ENCODE data around the gene ASMTL. TPM values are rescaled to one million over a fixed set of nuclear protein-coding genes. Genes with fewer than 3 reads are reported as not detected.
A peak's percentile ranks its signal among the peaks of the same experiment; 100 is the strongest.

The ASMTL gene
- total and polyA plus RNA-seq, 10 donors = 21.3 to 35.5 (median 27.2) TPM

DNA sequence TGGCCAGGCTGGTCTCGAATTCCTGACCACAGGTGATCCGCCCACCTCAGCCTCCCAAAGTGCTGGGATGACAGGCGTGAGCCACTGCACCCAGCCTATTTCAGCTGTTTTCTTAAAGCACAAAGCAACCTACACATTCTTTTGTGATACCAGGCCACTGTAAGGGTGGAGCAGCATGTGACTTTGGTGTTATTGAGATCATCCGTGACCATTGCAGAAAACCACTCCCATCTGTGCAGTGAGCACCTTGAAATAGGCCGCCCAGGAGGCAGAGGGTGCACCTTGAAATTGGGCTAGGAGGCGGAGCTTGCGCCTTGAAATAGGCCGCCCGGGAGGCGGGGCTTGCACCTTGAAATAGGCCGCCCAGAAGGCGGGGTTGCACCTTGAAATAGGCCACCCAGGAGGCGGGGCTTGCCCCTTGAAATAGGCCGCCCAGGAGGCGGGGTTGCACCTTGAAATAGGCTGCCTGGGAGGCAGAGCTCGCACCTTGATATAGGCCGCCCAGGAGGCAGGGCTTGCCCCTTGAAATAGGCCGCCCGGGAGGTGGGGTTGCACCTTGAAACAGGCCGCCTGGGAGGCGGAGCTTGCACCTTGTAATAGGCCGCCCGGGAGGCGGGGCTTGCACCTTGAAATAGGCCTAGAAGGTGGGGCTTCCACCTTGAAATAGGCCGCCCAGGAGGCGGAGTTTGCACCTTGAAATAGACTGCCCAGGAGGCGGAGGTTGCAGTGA lies 51.8 kb downstream of the ASMTL start:
- H3K9me3 ChIP-seq = no peaks in the 10 kb centered on the region
- peak; percentile 52 for DNase-seq
- intact Hi-C loops (cut with DNase I; ENCODE audit: low total_unique reads) = no loop called here
- H3K27ac ChIP-seq = no peak overlapping the region
- H3K36me3 ChIP-seq = peaks cover 0 to 98% (median 37%) of the 10 kb centered on the region in 6 donors
- no peaks in the 10 kb centered on the region for H3K27me3 ChIP-seq (replicated peaks in 1 of 7)
- TF ChIP-seq POLR2AphosphoS5 (IDR thresholded peaks at IDR 0.05) (peak in 1 of 3 donors; percentile 6), POLR2A (IDR thresholded peaks at IDR 0.05) (no peak)
- WGBS, 5 donors = 85 to 90% (median 86%) methylated on average over 24 to 27 of the region's 27 CpGs
- H3K4me3 ChIP-seq = no peak overlapping the region
- no peaks in the 10 kb centered on the region for H3K4me1 ChIP-seq

DNA sequence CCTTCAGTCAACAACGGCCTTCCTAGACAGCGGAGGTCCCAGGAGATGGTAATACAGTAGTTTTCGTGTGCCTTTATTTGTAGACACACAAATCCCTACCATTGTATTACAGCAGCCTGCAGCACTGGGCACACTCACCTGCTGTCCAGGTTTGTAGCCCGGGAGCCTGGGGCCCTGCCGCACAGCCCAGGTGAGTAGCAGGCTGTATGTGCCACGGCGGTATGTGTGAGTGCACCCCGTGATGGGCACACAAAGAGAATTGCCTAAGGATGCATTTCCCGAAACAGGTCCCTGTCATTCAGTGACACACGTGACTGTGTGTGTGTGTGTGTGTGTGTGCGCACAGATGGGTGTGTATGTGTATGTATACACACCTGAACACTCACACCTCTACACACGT lies 52.7 kb downstream of the ASMTL start:
- intact Hi-C loops (cut with DNase I; ENCODE audit: low total_unique reads) = no loop called here
- Histone ChIP-seq H3K9me3 (no peaks in the 10 kb centered on the region), H3K27ac (no peak overlapping the region), H3K27me3 (replicated peaks in 1 of 7) (no peaks in the 10 kb centered on the region), H3K4me3 (no peak overlapping the region), H3K4me1 (peaks cover 0 to 3% (median under 1%) of the 10 kb centered on the region in 6 donors), H3K36me3 (peaks cover 0 to 90% (median 29%) of the 10 kb centered on the region in 6 donors)
- TF ChIP-seq, protein P1, sequence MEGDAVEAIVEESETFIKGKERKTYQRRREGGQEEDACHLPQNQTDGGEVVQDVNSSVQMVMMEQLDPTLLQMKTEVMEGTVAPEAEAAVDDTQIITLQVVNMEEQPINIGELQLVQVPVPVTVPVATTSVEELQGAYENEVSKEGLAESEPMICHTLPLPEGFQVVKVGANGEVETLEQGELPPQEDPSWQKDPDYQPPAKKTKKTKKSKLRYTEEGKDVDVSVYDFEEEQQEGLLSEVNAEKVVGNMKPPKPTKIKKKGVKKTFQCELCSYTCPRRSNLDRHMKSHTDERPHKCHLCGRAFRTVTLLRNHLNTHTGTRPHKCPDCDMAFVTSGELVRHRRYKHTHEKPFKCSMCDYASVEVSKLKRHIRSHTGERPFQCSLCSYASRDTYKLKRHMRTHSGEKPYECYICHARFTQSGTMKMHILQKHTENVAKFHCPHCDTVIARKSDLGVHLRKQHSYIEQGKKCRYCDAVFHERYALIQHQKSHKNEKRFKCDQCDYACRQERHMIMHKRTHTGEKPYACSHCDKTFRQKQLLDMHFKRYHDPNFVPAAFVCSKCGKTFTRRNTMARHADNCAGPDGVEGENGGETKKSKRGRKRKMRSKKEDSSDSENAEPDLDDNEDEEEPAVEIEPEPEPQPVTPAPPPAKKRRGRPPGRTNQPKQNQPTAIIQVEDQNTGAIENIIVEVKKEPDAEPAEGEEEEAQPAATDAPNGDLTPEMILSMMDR (IDR thresholded peaks at IDR 0.05 in 8 of 11, conservative IDR thresholded peaks at IDR 0.05 in 3 of 11) = no peak
- TF ChIP-seq POLR2AphosphoS5 (IDR thresholded peaks at IDR 0.05) = peak in 1 of 3 donors; percentile 46
- TF ChIP-seq POLR2A (IDR thresholded peaks at IDR 0.05) = no peak
- DNase-seq = peak; percentile 47
- WGBS, 5 donors = 91 to 97% (median 95%) methylated on average over 12 of the region's 12 CpGs

DNA sequence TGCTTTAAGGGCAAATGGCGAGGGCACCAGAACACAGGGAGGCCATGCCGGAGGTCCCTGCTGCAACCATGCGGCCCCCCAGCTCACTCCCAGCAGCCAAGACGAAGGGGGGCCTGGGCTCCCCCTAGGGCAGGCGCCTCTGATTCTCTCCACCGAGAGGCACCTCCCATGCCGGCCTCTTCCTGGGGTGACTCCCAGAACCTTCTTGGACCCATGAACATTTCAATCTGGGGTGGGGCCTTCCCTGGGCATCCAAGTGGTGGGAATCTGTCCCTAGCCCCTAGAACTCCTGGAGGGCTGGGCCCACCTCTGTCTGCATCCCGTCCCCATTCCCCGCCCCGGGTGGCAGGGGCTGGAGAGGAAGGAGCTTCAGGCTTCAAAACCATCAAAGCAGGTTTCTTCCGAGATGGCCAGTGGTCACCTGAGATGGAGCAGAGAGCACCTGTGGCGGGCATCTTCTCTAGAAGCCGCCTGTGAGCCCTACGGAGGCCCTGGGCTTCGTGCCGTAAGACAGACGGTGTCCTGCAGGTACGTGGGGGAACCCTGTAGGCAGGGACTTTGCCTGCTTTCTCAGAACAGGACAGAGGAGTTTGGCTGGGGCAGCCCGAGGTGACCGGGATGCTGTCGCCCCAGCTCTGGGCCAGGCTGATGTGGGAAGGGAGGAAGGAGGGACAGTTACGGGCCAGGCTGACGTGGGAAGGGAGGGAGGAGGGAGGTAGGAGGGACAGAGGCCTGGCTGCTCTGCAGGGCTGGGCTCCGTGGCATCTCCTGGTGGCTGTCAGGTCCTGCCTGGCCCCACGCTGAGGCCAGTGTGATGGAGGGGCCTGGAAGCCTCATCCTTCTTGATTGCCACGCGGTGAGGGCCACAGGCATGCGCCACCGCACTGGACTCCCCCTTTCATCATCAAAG lies 54.0 kb downstream of the ASMTL start:
- WGBS, 5 donors = 83 to 93% (median 91%) methylated on average over 17 to 29 of the region's 29 CpGs
- H3K27ac ChIP-seq = no peak overlapping the region
- no peak overlapping the region for H3K4me3 ChIP-seq
- H3K36me3 ChIP-seq = peaks cover 0 to 77% (median 20%) of the 10 kb centered on the region in 6 donors
- H3K4me1 ChIP-seq = peaks cover 0 to 17% (median 8%) of the 10 kb centered on the region in 6 donors
- peak; percentile 69 for DNase-seq
- H3K27me3 ChIP-seq (replicated peaks in 1 of 7) = no peaks in the 10 kb centered on the region
- intact Hi-C loops (cut with DNase I; ENCODE audit: low total_unique reads) = no loop called here
- TF ChIP-seq, protein P1 (IDR thresholded peaks at IDR 0.05 in 8 of 11, conservative IDR thresholded peaks at IDR 0.05 in 3 of 11) = no peak
- TF ChIP-seq POLR2AphosphoS5 (IDR thresholded peaks at IDR 0.05) = peak; percentile 9 to 62 (median 28)
- TF ChIP-seq POLR2A (IDR thresholded peaks at IDR 0.05) = no peak
- H3K9me3 ChIP-seq = no peaks in the 10 kb centered on the region

DNA sequence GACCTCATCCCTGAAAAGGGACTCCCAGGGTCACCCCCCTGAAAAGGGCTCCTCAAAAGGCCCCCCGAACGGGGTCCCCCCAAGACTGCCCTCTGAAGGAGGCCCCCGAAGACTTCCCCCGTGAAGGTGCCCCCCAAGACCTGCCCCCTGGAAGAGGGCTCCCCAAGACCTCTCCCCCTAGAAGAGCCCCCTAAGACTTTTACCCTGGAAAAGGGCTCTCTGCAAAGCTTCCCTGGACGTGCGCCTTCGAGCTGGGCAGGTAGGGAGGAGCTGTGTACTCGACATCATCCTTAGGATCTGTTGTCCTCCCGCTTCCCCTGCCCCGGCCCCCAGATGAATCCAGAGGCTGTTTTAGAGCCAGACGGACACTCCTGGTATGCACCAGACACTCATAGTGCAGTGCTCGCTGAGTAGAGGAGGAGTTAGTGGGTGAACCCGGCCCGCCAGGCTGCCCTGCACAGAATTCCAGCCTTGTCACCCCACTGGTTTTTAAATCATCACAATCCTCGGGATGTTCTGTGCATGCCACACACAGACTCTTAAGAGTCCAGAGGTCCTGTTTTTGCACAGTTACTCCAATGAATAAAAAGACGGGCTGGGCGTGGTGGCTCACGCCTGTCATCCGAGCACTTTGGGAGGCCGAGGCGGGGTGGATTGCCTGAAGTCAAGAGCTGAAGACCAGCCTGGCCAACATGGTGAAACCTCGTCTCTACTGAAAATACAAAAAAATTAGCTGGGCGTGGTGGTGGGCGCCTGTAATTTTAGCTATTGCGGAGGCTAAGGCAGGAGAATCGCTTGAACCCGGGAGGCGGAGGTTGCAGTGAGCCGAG lies 55.1 kb downstream of the ASMTL start:
- DNase-seq = peak; percentile 59
- intact Hi-C loops (cut with DNase I; ENCODE audit: low total_unique reads) = no loop called here
- 90 to 95% (median 94%) methylated on average over 23 to 29 of the region's 29 CpGs for WGBS, 5 donors

More for the DNA sequence above, 55.1 kb downstream of the ASMTL start:
- H3K4me1 ChIP-seq = peaks cover 3 to 25% (median 16%) of the 10 kb centered on the region in 6 donors
- no peak overlapping the region for H3K4me3 ChIP-seq
- no peak overlapping the region for H3K27ac ChIP-seq
- no peaks in the 10 kb centered on the region for H3K9me3 ChIP-seq
- no peaks in the 10 kb centered on the region for H3K27me3 ChIP-seq (replicated peaks in 1 of 7)
- TF ChIP-seq, protein P1 (IDR thresholded peaks at IDR 0.05 in 8 of 11, conservative IDR thresholded peaks at IDR 0.05 in 3 of 11) = no peak
- TF ChIP-seq POLR2A (IDR thresholded peaks at IDR 0.05) = no peak
- no peak for TF ChIP-seq POLR2AphosphoS5 (IDR thresholded peaks at IDR 0.05)
- peaks cover 0 to 66% (median 12%) of the 10 kb centered on the region in 6 donors for H3K36me3 ChIP-seq
